ENCODE measurements around the gene C12orf76.

The C12orf76 gene

DNA sequence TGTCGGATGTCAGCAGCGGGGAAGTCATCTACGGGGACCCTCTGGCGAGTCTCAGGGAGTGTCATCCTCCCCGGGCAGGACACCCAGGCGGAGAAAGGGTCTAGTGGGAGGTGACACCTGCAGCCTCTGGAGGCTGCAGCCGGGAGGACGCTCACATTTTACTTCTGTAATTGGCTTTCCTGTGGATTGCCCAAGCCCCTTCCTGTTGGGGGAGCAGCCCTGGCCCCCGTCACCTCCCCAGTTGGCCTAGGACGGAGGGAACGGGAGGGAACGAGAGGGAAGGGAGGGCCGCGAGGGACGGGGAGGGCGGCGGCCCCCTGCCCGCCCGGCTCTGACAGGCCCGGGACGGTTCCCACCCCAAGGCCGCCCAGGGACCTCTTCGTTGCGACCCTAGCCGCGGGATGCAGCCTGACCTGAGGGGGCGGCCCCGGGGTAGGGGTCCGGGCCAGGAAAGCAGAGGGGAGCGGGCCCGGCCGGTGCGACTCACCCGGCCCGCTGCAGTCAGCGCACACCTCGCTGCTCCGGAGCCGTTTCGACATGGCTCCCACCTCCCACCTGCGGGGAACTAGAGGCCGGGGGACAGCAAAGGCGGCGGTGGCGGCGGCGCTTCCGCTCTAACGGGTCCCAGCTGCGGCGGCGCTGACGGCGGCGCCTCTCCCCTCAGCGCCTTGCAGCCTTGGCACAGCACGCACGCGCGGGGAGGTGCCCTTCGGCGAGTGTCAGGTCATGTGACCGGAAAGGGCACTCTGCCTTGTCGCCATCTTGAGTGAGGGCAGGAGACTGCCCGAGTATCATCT is 52.4 kb downstream of the C12orf76 start, which contains the start of gene GIT2:
Gene GIT2, minus strand, starts transcription at position 683 of the 797 bp plus-strand sequence. Its CDS starts 144 bp downstream, at position 539.
- DNase-seq (ENCODE audit: low read depth), result peak; percentile 76

DNA sequence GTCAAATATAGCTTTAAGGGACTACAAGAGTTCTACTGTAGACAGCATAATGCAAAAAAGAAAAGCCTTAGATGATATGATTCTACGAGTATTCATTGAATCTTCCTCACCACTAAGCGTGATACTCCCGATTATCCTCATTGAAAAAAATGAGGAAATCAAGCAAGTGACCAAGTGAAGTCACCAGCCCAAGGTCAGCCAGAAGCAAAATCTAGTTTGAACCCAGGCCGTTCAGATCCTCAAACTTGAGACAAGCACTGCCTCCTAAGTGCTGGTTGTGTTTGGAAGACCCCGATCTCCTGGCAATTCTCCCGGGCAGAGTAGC is 53.0 kb downstream of the C12orf76 start:
- no peak for DNase-seq (ENCODE audit: low read depth)

- DNase-seq (ENCODE audit: low read depth), result no peak
These were observed 53.7 kb downstream of the C12orf76 start for GRCh38 chr12:109994401-109995175.

GRCh38 chr12:109993091-109993490 is 55.2 kb downstream of the C12orf76 start:
- DNase-seq (ENCODE audit: low read depth), result no peak

- no peak for DNase-seq (ENCODE audit: low read depth)
These were observed 56.7 kb downstream of the C12orf76 start for GRCh38 chr12:109991586-109991985.

Data from HS-27A (cell line).